K562 (cell line): Measurements from ENCODE around the gene CTDSPL. TPM values are rescaled to one million over a fixed set of nuclear protein-coding genes. Genes with fewer than 3 reads are reported as not detected.

Experiments
- ADNP ChIP-seq: fragments of 200-800 bp; sonication (Bioruptor generic); IDR thresholded peaks from 2 replicates; pipeline ENCODE4 v1.6.1; 2016; ENCODE audit warnings: missing genetic modification characterization, missing compliant biosample characterization
- ATF7 ChIP-seq: fragments of 450-650 bp; IDR thresholded peaks from 2 replicates; pipeline ENCODE4 v1.7.1; 2014; ENCODE audit warnings: mild to moderate bottlenecking, moderate library complexity
- DDX20 ChIP-seq: fragments of 450-650 bp; IDR thresholded peaks from 2 replicates; pipeline ENCODE4 v1.6.1; 2016; ENCODE audit warnings: missing genetic modification characterization, low read depth, mild to moderate bottlenecking, missing compliant biosample characterization, moderate library complexity
- FOXJ2 ChIP-seq: fragments of 200-800 bp; sonication (Bioruptor generic); IDR thresholded peaks from 2 replicates; pipeline ENCODE4 v1.6.1; 2016; ENCODE audit warnings: missing genetic modification characterization, missing compliant biosample characterization
- LCOR ChIP-seq: sonication (generic); formaldehyde crosslinking; IDR thresholded peaks from 2 replicates; pipeline ENCODE4 v1.8.0; 2022; ENCODE audit warnings: mild to moderate bottlenecking, missing genetic modification reagents
- MAFF ChIP-seq: IDR thresholded peaks from 2 replicates; pipeline ENCODE4 v1.6.1; 2012; ENCODE audit warnings: low read length, improper control_type of control experiment
- NR3C1 ChIP-seq: sonication (generic); formaldehyde crosslinking; IDR thresholded peaks from 2 replicates; pipeline ENCODE4 v1.8.1; 2022; ENCODE audit warnings: missing genetic modification reagents
- PPARD ChIP-seq: fragments of 250-450 bp; sonication (Bioruptor Pico); IDR thresholded peaks from 2 replicates; pipeline ENCODE4 v1.8.0; 2022; ENCODE audit warnings: inconsistent platforms, mild to moderate bottlenecking, moderate library complexity
- SAP30 ChIP-seq: fragments of 200-600 bp; sonication (generic); IDR thresholded peaks from 2 replicates; pipeline ENCODE4 v1.6.1; 2012; ENCODE audit warnings: borderline replicate concordance, low read depth, mild to moderate bottlenecking, moderate library complexity, low read length, control low read depth, inconsistent platforms; ENCODE audit not compliant: insufficient read depth, poor library complexity, severe bottlenecking
- SREBF2 ChIP-seq: sonication (generic); formaldehyde crosslinking; IDR thresholded peaks from 2 replicates; pipeline ENCODE4 v1.4.0; 2020; ENCODE audit warnings: mild to moderate bottlenecking, missing genetic modification reagents
- THAP7 ChIP-seq: fragments of 250-450 bp; sonication (Bioruptor Pico); IDR thresholded peaks from 2 replicates; pipeline ENCODE4 v1.5.0; 2021
- U2AF2 ChIP-seq: fragments of 200-400 bp; formaldehyde crosslinking; optimal IDR thresholded peaks from 2 replicates; pipeline ENCODE3; 2017; ENCODE audit warnings: low read depth, mild to moderate bottlenecking, low read length
- ZBTB12 ChIP-seq: fragments of 250-450 bp; sonication (Bioruptor Pico); IDR thresholded peaks from 2 replicates; pipeline ENCODE4 v1.4.0; 2020
- ZBTB9 ChIP-seq: fragments of 450-650 bp; formaldehyde crosslinking; IDR thresholded peaks from 2 replicates; pipeline ENCODE4 v1.4.0; 2020; ENCODE audit warnings: mild to moderate bottlenecking, moderate library complexity
- ZNF318 ChIP-seq, 2 experiments: fragments of 450-650 bp; IDR thresholded peaks; 2 replicates each; pipeline ENCODE4 v1.6.1; 2016; ENCODE audit warnings: mild to moderate bottlenecking in 2 of 2, borderline replicate concordance in 1 of 2, low read depth in 1 of 2, moderate library complexity in 1 of 2
- polyA plus RNA-seq, 8 experiments: library from polyadenylated mRNA; depleted of rRNA in 4 of 8; stranded (reverse) in 5 of 8; unstranded in 3 of 8; fragments of >200 nt; fragmentation: Nextera tagmentation in 2 of 8; fragmentation: Illumina TruSeq in 1 of 8; extraction: Ambion mirVana in 2 of 8; extraction: Trizol in 1 of 8; gene quantifications; 2 replicates each; pipeline versions ENCODE4 v1.2.1 to v1.2.3, GENCODE V29; 2011 to 2014; ENCODE audit warnings: inconsistent platforms in 1 of 8, missing spikeins in 1 of 8
- total RNA-seq, 7 experiments: library from RNA; depleted of rRNA in 6 of 7; stranded (reverse); fragments of >200 nt in 6 of 7; fragmentation: Illumina TruSeq in 2 of 7; extraction: Trizol in 2 of 7; gene quantifications; 2 replicates each; pipeline versions ENCODE4 v1.2.1 to v1.2.3, GENCODE V29; 2011 to 2021; ENCODE audit warnings: low replicate concordance in 1 of 7

CTDSPL gene
- total and polyA plus RNA-seq, 9 of the 15 experiments (the other 6 are each of a cell fraction or from before 2014, with no cell fraction given): 5.1 to 19.3 (median 11.3) TPM

- TF ChIP-seq PPARD (CRISPR knock-in tag) (no peak), SAP30 (no peak), ZNF318 (IDR thresholded peaks at IDR 0.05; ENCODE audit: borderline replicate concordance in 1 of 2, low read depth in 1 of 2) (no peak), ATF7 (no peak), ZBTB12 (peak; percentile 59; the same call in 1 of the 2 replicates), NR3C1 (CRISPR knock-in tag) (no peak), DDX20 (tag) (peak; percentile 95), ZBTB9 (CRISPR knock-in tag) (peak; percentile 97), MAFF (no peak), LCOR (CRISPR knock-in tag) (no peak), ADNP (tag) (no peak), SREBF2 (CRISPR knock-in tag) (no peak), FOXJ2 (tag) (0 out of 2 replicates have a peak, but pooled peaks have one; percentile 46), U2AF2 (no peak), THAP7 (no peak)
These were observed 37.4 kb upstream of the CTDSPL start (continued) for GRCh38 chr3:37824090-37824953.
